Sigmoid colon (tissue), 7 donors: ENCODE measurements around the gene RHBDL1. TPM values are rescaled to one million over a fixed set of nuclear protein-coding genes. Genes with fewer than 3 reads are reported as not detected.

ENCODE experiments used
- DNase-seq: peaks from one replicate; pipeline ENCODE4 v3.0.0-alpha.2; 2019
- H3K27ac ChIP-seq, 4 donors: fragments of 200-600 bp; sonication (generic); one replicate each; pipeline ENCODE4 v1.5.1; 2016 to 2019; ENCODE audit warnings: mild to moderate bottlenecking in 1 of 4
- H3K27me3 ChIP-seq, 3 donors: fragments of 200-600 bp; sonication (generic); one replicate each; pipeline ENCODE4 v1.5.1; 2019; ENCODE audit warnings: mild to moderate bottlenecking in 1 of 3
- H3K36me3 ChIP-seq, 4 donors: fragments of 200-600 bp; sonication (generic); one replicate each; pipeline ENCODE4 v1.5.1; 2016 to 2019
- H3K4me1 ChIP-seq, 4 donors: fragments of 200-600 bp; sonication (generic); one replicate each; pipeline ENCODE4 v1.5.1; 2017 to 2019
- H3K4me3 ChIP-seq, 4 donors: fragments of 200-600 bp; sonication (generic); one replicate each; pipeline ENCODE4 v1.5.1; 2017 to 2019; ENCODE audit warnings: mild to moderate bottlenecking in 2 of 4, moderate library complexity in 1 of 4
- H3K9me3 ChIP-seq, 4 donors: fragments of 200-600 bp in 3 of 4; sonication (generic) in 3 of 4; one replicate each; pipeline versions ENCODE4 v1.5.1 to v1.6.1; 2013 to 2019
- CTCF ChIP-seq, 4 experiments: fragments of 450-650 bp in 3 of 4; fragments of 200-600 bp in 1 of 4; IDR thresholded peaks; one replicate each; pipeline ENCODE4 v1.5.1; 2016 to 2019; ENCODE audit warnings: antibody characterized with exemption in 4 of 4, mild to moderate bottlenecking in 3 of 4, moderate library complexity in 2 of 4
- EP300 ChIP-seq, 4 donors: sonication (generic); formaldehyde crosslinking; IDR thresholded peaks; one replicate each; pipeline ENCODE4 v1.6.1; 2017; ENCODE audit warnings: antibody characterized with exemption in 4 of 4
- POLR2A ChIP-seq, 2 donors: fragments of 450-650 bp; IDR thresholded peaks; one replicate each; pipeline ENCODE4 v1.6.1; 2016; ENCODE audit warnings: antibody characterized with exemption in 2 of 2, mild to moderate bottlenecking in 2 of 2, moderate library complexity in 2 of 2
- POLR2AphosphoS5 ChIP-seq, 4 donors: sonication (generic); formaldehyde crosslinking; IDR thresholded peaks; one replicate each; pipeline ENCODE4 v1.6.1; 2017; ENCODE audit warnings: antibody characterized with exemption in 4 of 4
- WGBS, 2 donors: extraction: QIAGEN DNeasy Blood & Tissue Kit; methylation state at CpG; one replicate each; pipeline ENCODE4 v1.1.7; 2013; 5-methylcytosine and 5-hydroxymethylcytosine counted together
- intact Hi-C: fragments of 100-400 bp; cut with DNase I; formaldehyde crosslinking; loops from one replicate; pipeline ENCODE4 v1.15.1; 2023
- polyA plus RNA-seq, 3 donors: library from polyadenylated mRNA; stranded (reverse); fragments of 200-250 nt; gene quantifications; one replicate each; pipeline ENCODE4 v1.2.3, GENCODE V29; 2013
- total RNA-seq, 4 donors: library from RNA; depleted of rRNA; stranded (reverse); fragments of >200 nt; gene quantifications; one replicate each; pipeline ENCODE4 v1.1.0, GENCODE V29; 2016
- donor health status: healthy with polysubstance abuse.
- donor health status: Bipolar disorder and iron deficiency.
- donor health status: healthy.

RHBDL1 gene
- total and polyA plus RNA-seq, 7 donors, result 0.46 to 6.1 (median 1.5) TPM; not detected in 2

GRCh38 chr16:702341-702740 is 26.9 kb downstream of the RHBDL1 start:
- peaks cover 68 to 93% (median 82%) of the 10 kb centered on the region in 3 donors for H3K27me3 ChIP-seq
- WGBS, 2 donors, result 85% methylated on average over 19 of the region's 19 CpGs
- H3K4me1 ChIP-seq, result peaks cover 0 to 19% (median 11%) of the 10 kb centered on the region in 4 donors
- intact Hi-C loops, result no loop called here
- no peaks in the 10 kb centered on the region for H3K36me3 ChIP-seq
- no peak for TF ChIP-seq POLR2AphosphoS5 (IDR thresholded peaks at IDR 0.05)
- TF ChIP-seq POLR2A (IDR thresholded peaks at IDR 0.05), result no peak
- no peak for TF ChIP-seq EP300 (IDR thresholded peaks at IDR 0.05)
- no peak for TF ChIP-seq CTCF (IDR thresholded peaks at IDR 0.05)
- no peak overlapping the region for H3K4me3 ChIP-seq
- no peaks in the 10 kb centered on the region for H3K9me3 ChIP-seq
- H3K27ac ChIP-seq, result no peak overlapping the region
- DNase-seq, result no peak

- 61 to 82% methylated on average over 12 of the region's 12 CpGs for WGBS, 2 donors
- no peak overlapping the region for H3K27ac ChIP-seq
- peaks cover 0 to 19% (median 11%) of the 10 kb centered on the region in 4 donors for H3K4me1 ChIP-seq
- H3K36me3 ChIP-seq, result no peaks in the 10 kb centered on the region
- H3K9me3 ChIP-seq, result no peaks in the 10 kb centered on the region
- no peak for TF ChIP-seq CTCF (IDR thresholded peaks at IDR 0.05)
- TF ChIP-seq POLR2AphosphoS5 (IDR thresholded peaks at IDR 0.05), result no peak
- no peak for TF ChIP-seq EP300 (IDR thresholded peaks at IDR 0.05)
- TF ChIP-seq POLR2A (IDR thresholded peaks at IDR 0.05), result no peak
- DNase-seq, result no peak
- no peak overlapping the region for H3K4me3 ChIP-seq
- intact Hi-C loops, result no loop called here
- H3K27me3 ChIP-seq, result peaks cover 72 to 96% (median 91%) of the 10 kb centered on the region in 3 donors
These were observed 27.9 kb downstream of the RHBDL1 start for GRCh38 chr16:703406-703805.

GRCh38 chr16:704047-704446 is 28.6 kb downstream of the RHBDL1 start:
- H3K4me1 ChIP-seq, result peaks cover 0 to 19% (median 11%) of the 10 kb centered on the region in 4 donors
- H3K4me3 ChIP-seq, result no peak overlapping the region
- DNase-seq, result no peak
- H3K27me3 ChIP-seq, result peaks cover 75 to 98% (median 97%) of the 10 kb centered on the region in 3 donors
- H3K27ac ChIP-seq, result no peak overlapping the region
- no peaks in the 10 kb centered on the region for H3K36me3 ChIP-seq
- TF ChIP-seq EP300 (IDR thresholded peaks at IDR 0.05) (no peak), CTCF (IDR thresholded peaks at IDR 0.05) (no peak), POLR2A (IDR thresholded peaks at IDR 0.05) (no peak), POLR2AphosphoS5 (IDR thresholded peaks at IDR 0.05) (no peak)
- no peaks in the 10 kb centered on the region for H3K9me3 ChIP-seq
- intact Hi-C loops, result no loop called here
- WGBS, 2 donors, result 68 to 76% methylated on average over 7 of the region's 7 CpGs

- intact Hi-C loops, result no loop called here
- Histone ChIP-seq H3K27me3 (peaks cover 72 to 98% (median 96%) of the 10 kb centered on the region in 3 donors), H3K4me1 (peaks cover 0 to 21% (median 12%) of the 10 kb centered on the region in 4 donors), H3K9me3 (no peaks in the 10 kb centered on the region), H3K27ac (no peak overlapping the region), H3K36me3 (no peaks in the 10 kb centered on the region), H3K4me3 (no peak overlapping the region)
- WGBS, 2 donors, result 11 to 15% methylated on average over 50 of the region's 50 CpGs
- TF ChIP-seq POLR2A (IDR thresholded peaks at IDR 0.05), result no peak
- TF ChIP-seq EP300 (IDR thresholded peaks at IDR 0.05), result no peak
- TF ChIP-seq CTCF (IDR thresholded peaks at IDR 0.05), result no peak
- no peak for TF ChIP-seq POLR2AphosphoS5 (IDR thresholded peaks at IDR 0.05)
- DNase-seq, result no peak
These were observed 29.3 kb downstream of the RHBDL1 start for GRCh38 chr16:704552-705380.
